Kidney (tissue), 14 donors: Measurements from ENCODE around the gene HAUS1. TPM values are rescaled to one million over a fixed set of nuclear protein-coding genes. Genes with fewer than 3 reads are reported as not detected.

Source experiments
- DNase-seq, 5 donors: peaks; one replicate each; pipeline ENCODE4 v3.0.0-alpha.2; 2013 to 2020
- FAIRE-seq: peaks from 2 replicates; lab custom pipeline; 2012; peaks lifted over from hg19 to GRCh38; lab: Jason Lieb, UNC
- H3K27ac ChIP-seq, 2 donors: one replicate each; pipeline ENCODE4 v1.7.0; 2013; ENCODE audit warnings: low read depth in 2 of 2, low read length in 2 of 2, inconsistent platforms in 1 of 2
- H3K27me3 ChIP-seq: one replicate; pipeline ENCODE4 v1.7.1; 2013; ENCODE audit warnings: low read length, inconsistent platforms; ENCODE audit not compliant: control insufficient read depth, insufficient read depth
- H3K36me3 ChIP-seq, 3 donors: one replicate each; pipeline versions ENCODE4 v1.7.0 to v1.7.1; 2013; ENCODE audit warnings: low read length in 3 of 3, control low read depth in 1 of 3, inconsistent platforms in 1 of 3; ENCODE audit not compliant: insufficient read depth in 3 of 3, control insufficient read depth in 2 of 3
- H3K4me1 ChIP-seq, 3 donors: one replicate each; pipeline versions ENCODE4 v1.7.0 to v1.7.1; 2013; ENCODE audit warnings: low read length in 3 of 3, inconsistent platforms in 1 of 3, low read depth in 1 of 3; ENCODE audit not compliant: control insufficient read depth in 2 of 3, insufficient read depth in 2 of 3
- H3K4me3 ChIP-seq, 3 donors: one replicate each; pipeline versions ENCODE4 v1.7.0 to v1.8.1; 2013; ENCODE audit warnings: low read length in 3 of 3, control low read depth in 1 of 3, inconsistent platforms in 1 of 3
- H3K9ac ChIP-seq, 3 donors: one replicate each; pipeline versions ENCODE4 v1.7.0 to v1.7.1; 2013; ENCODE audit warnings: low read length in 3 of 3, control low read depth in 1 of 3, inconsistent platforms in 1 of 3
- H3K9me3 ChIP-seq, 3 donors: one replicate each; pipeline versions ENCODE4 v1.7.0 to v1.7.1; 2013; ENCODE audit warnings: low read length in 3 of 3, control low read depth in 1 of 3, inconsistent platforms in 1 of 3; ENCODE audit not compliant: control insufficient read depth in 2 of 3, insufficient read depth in 1 of 3
- CTCF ChIP-seq: IDR thresholded peaks from 3 replicates; pipeline ENCODE4 v1.5.1; 2012; ENCODE audit warnings: mild to moderate bottlenecking, moderate library complexity, borderline replicate concordance; ENCODE audit not compliant: insufficient read depth; ENCODE audit errors: extremely low read depth
- intact Hi-C: fragments of 100-400 bp; cut with DNase I; formaldehyde crosslinking; loops from one replicate; pipeline ENCODE4 v1.11.1; 2022
- polyA plus RNA-seq: library from polyadenylated mRNA; stranded (reverse); fragments of 350-450 nt; fragmentation: Illumina TruSeq; extraction: RNeasy Lipid Tissue Mini Kit (QIAGEN cat#74804); gene quantifications from one replicate; pipeline ENCODE4 v1.2.3, GENCODE V29; 2014; ENCODE audit warnings: low read depth, low replicate concordance; ENCODE audit not compliant: insufficient read depth
- total RNA-seq: library from RNA; stranded (reverse); fragmentation: NEBNext Ultra II Directional; extraction: Animal tissue kit (Norgen Biotek cat#: 25700); gene quantifications from one replicate; pipeline ENCODE4 v1.2.1, GENCODE V29; 2021
- donor health status: control.
- donor health status: control.
- donor health status: control.
- donor health status: control.
- donor health status: control.
- donor health status: DM: yes; HTN: yes; CAD: no.
- donor health status: Normal renal cell carcinoma (clear cell type).

The HAUS1 gene
- total and polyA plus RNA-seq, 2 donors from 2014 or later: 18.6 to 22.2 TPM

GRCh38 chr18:46071653-46072375 is 32.4 kb upstream of the HAUS1 start, which contains the start of gene PSTPIP2:
Gene PSTPIP2, minus strand, starts transcription at chr18:46072260. Its CDS starts 72 bp downstream, at chr18:46072188.
- FAIRE-seq: no peak
- H3K9me3 ChIP-seq: no peaks in the 10 kb centered on the region
- no peak within 1 kb of the TSS for H3K27ac ChIP-seq
- H3K4me1 ChIP-seq: peaks cover 0 to 13% (median 4%) of the 10 kb centered on the region in 3 donors
- peak within 1 kb of the TSS; percentile 7 to 55 (median 43) for H3K9ac ChIP-seq
- DNase-seq: peak; percentile 69 to 90 (median 78)
- intact Hi-C loops: no loop called here
- H3K27me3 ChIP-seq: no peaks in the 10 kb centered on the region
- peak within 1 kb of the TSS; percentile 26 to 59 (median 53) for H3K4me3 ChIP-seq
- TF ChIP-seq CTCF: no peak
- H3K36me3 ChIP-seq: no peaks in the 10 kb centered on the region

- Histone ChIP-seq H3K27ac (no peak overlapping the region), H3K4me1 (peaks cover 0 to 13% (median 4%) of the 10 kb centered on the region in 3 donors), H3K27me3 (no peaks in the 10 kb centered on the region), H3K4me3 (peak overlapping the region; percentile 26 to 59 (median 53)), H3K36me3 (peaks cover 0 to under 1% (median 0%) of the 10 kb centered on the region in 3 donors), H3K9ac (peak overlapping the region in 2 of 3 donors; percentile 29 to 55), H3K9me3 (no peaks in the 10 kb centered on the region)
- DNase-seq: no peak
- no peak for TF ChIP-seq CTCF
- no peak for FAIRE-seq
- intact Hi-C loops: no loop called here
These were observed 31.8 kb upstream of the HAUS1 start for GRCh38 chr18:46072376-46072867.

- no peaks in the 10 kb centered on the region for H3K9me3 ChIP-seq
- FAIRE-seq (no peak), DNase-seq (no peak)
- no peak overlapping the region for H3K4me3 ChIP-seq
- TF ChIP-seq CTCF: no peak
- peaks cover 0 to 6% (median 0%) of the 10 kb centered on the region in 3 donors for H3K36me3 ChIP-seq
- H3K9ac ChIP-seq: no peak overlapping the region
- intact Hi-C loops: no loop called here
- H3K27me3 ChIP-seq: no peaks in the 10 kb centered on the region
- no peak overlapping the region for H3K27ac ChIP-seq
- H3K4me1 ChIP-seq: peaks cover 0 to 13% (median 4%) of the 10 kb centered on the region in 3 donors
These were observed 31.2 kb upstream of the HAUS1 start for GRCh38 chr18:46072959-46073358.
